Left kidney (tissue), 2 donors: ENCODE results near the gene ANXA8L1. TPM values are rescaled to one million over a fixed set of nuclear protein-coding genes. Genes with fewer than 3 reads are reported as not detected.
A peak's percentile ranks its signal among the peaks of the same experiment; 100 is the strongest.
"Not testable (repeated sequence)": the region's sequence is repeated elsewhere in the genome, so short reads cannot be mapped to it uniquely, and the experiment has no call there.

Experiments used
- DNase-seq: peaks from one replicate; pipeline ENCODE4 v3.0.0-alpha.2; 2013
- polyA plus RNA-seq: library from polyadenylated mRNA; unstranded; fragments of 120-200 nt; gene quantifications from one replicate; pipeline ENCODE4 v1.2.1, GENCODE V29; 2013; ENCODE audit not compliant: insufficient read length

ANXA8L1 gene
- polyA plus RNA-seq, 1 donor: not detected

GRCh38 chr10:46397767-46398166 lies 22.2 kb downstream of the ANXA8L1 start:
- not testable (repeated sequence) for DNase-seq

- DNase-seq: peak; percentile 2
Measured at GRCh38 chr10:46398212-46398886, 22.8 kb downstream of the ANXA8L1 start.

GRCh38 chr10:46409556-46409955 lies 34.0 kb downstream of the ANXA8L1 start:
- not testable (repeated sequence) for DNase-seq

- not testable (repeated sequence) for DNase-seq
Measured at GRCh38 chr10:46411123-46411522, 35.5 kb downstream of the ANXA8L1 start.

GRCh38 chr10:46412665-46413064 lies 37.1 kb downstream of the ANXA8L1 start:
- not testable (repeated sequence) for DNase-seq

- DNase-seq: not testable (repeated sequence)
Measured at GRCh38 chr10:46415291-46415690, 39.7 kb downstream of the ANXA8L1 start.

GRCh38 chr10:46418283-46418682 lies 42.7 kb downstream of the ANXA8L1 start:
- not testable (repeated sequence) for DNase-seq

GRCh38 chr10:46419570-46420379 lies 44.2 kb downstream of the ANXA8L1 start:
- not testable (repeated sequence) for DNase-seq

GRCh38 chr10:46423550-46423949 lies 48.0 kb downstream of the ANXA8L1 start:
- not testable (repeated sequence) for DNase-seq

GRCh38 chr10:46440942-46441341 lies 65.4 kb downstream of the ANXA8L1 start:
- DNase-seq: not testable (repeated sequence)

Other genes starting within 250 kb of the ANXA8L1 start
- gene ANTXRL, start 88.8 kb upstream of the ANXA8L1 start, polyA plus RNA-seq: not detected
- gene NPY4R, start 90.2 kb downstream of the ANXA8L1 start, polyA plus RNA-seq: not detected
- gene GPRIN2, start 180.9 kb downstream of the ANXA8L1 start, polyA plus RNA-seq: 4.0 TPM
- 15.0 TPM for gene SYT15, start 203.4 kb downstream of the ANXA8L1 start, polyA plus RNA-seq